Measurements from ENCODE around the gene WIPF2. TPM values are rescaled to one million over a fixed set of nuclear protein-coding genes. Genes with fewer than 3 reads are reported as not detected.
A peak's percentile ranks its signal among the peaks of the same experiment; 100 is the strongest.

The WIPF2 gene, protein sequence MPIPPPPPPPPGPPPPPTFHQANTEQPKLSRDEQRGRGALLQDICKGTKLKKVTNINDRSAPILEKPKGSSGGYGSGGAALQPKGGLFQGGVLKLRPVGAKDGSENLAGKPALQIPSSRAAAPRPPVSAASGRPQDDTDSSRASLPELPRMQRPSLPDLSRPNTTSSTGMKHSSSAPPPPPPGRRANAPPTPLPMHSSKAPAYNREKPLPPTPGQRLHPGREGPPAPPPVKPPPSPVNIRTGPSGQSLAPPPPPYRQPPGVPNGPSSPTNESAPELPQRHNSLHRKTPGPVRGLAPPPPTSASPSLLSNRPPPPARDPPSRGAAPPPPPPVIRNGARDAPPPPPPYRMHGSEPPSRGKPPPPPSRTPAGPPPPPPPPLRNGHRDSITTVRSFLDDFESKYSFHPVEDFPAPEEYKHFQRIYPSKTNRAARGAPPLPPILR
- 7.5 and 12.5 TPM in 2 replicates for total RNA-seq

DNA sequence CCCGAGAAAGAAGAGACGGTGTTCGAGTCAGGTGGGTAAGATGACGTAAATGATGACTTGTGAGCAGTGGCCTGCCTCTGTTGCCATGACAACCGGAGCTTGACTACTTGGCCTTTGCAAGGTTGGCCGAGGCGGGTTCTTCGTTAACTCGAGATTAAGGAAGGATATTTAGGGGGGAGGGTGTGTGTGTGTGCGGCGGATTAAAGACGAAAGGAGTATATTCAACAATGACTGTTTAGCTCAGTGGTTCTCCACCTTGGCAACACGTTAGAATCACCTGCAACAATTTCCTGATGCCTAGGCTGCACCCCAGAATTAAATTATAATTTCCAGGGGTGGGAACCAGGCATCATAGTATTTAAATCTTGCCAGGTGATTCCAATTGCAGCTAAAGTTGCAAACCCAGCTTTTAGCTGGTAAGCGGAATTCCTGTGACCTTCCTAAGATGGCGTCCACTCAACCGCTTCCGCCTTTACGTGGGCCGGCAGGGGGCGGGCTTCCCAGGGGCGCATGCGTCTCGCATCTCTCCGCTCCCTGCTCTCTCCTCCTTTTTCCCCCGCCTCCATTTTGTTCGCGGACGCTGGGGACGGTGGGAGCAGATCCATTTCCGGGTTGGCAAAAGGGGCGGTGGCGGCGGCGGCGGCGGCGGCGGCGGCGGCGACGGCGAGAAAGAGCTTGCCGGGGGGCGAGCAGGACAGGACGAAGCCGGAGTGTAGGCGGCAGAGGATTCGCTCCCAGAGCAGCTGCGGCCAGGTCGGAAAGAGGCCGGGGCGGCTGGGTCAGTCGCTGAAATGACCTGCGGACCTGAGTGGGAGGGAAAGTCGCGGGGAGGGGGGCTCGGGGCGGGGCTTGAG is at the start of gene WIPF2:
TSS of gene WIPF2 (plus strand) at position 565 of the 854 bp plus-strand sequence. CDS start 37,156 bp downstream, outside the sequence.
- TF ChIP-seq, protein P1, sequence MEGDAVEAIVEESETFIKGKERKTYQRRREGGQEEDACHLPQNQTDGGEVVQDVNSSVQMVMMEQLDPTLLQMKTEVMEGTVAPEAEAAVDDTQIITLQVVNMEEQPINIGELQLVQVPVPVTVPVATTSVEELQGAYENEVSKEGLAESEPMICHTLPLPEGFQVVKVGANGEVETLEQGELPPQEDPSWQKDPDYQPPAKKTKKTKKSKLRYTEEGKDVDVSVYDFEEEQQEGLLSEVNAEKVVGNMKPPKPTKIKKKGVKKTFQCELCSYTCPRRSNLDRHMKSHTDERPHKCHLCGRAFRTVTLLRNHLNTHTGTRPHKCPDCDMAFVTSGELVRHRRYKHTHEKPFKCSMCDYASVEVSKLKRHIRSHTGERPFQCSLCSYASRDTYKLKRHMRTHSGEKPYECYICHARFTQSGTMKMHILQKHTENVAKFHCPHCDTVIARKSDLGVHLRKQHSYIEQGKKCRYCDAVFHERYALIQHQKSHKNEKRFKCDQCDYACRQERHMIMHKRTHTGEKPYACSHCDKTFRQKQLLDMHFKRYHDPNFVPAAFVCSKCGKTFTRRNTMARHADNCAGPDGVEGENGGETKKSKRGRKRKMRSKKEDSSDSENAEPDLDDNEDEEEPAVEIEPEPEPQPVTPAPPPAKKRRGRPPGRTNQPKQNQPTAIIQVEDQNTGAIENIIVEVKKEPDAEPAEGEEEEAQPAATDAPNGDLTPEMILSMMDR (conservative IDR thresholded peaks at IDR 0.05; ENCODE audit: low read depth, low read length), result peak; percentile 72
- H3K4me3 ChIP-seq (ENCODE audit: low read depth, low read length), result peak within 1 kb of the TSS; percentile 92
- DNase-seq (ENCODE audit: low read depth), result peak; percentile 72

DNA sequence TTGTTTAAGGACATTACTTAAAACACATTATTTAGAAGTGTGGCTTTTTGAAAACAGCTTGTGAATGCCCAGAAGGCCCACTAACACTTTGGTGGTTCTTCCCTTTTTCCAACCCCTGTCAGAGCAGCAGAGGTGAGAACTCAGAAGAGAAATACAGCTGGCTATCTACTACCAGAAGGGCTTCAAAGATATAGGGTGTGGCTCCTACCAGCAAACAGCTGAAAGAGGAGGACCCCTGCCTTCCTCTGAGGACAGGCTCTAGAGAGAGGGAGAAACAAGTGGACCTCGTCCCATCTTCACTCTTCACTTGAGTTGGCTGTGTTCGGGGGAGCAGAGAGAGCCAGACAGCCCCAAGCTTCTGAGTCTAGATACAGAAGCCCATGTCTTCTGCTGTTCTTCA is 48.8 kb upstream of the WIPF2 start:
- no peak for DNase-seq (ENCODE audit: low read depth)
- H3K4me3 ChIP-seq (ENCODE audit: low read depth, low read length), result no peak overlapping the region
- TF ChIP-seq, protein P1 (conservative IDR thresholded peaks at IDR 0.05; ENCODE audit: low read depth, low read length), result no peak

DNA sequence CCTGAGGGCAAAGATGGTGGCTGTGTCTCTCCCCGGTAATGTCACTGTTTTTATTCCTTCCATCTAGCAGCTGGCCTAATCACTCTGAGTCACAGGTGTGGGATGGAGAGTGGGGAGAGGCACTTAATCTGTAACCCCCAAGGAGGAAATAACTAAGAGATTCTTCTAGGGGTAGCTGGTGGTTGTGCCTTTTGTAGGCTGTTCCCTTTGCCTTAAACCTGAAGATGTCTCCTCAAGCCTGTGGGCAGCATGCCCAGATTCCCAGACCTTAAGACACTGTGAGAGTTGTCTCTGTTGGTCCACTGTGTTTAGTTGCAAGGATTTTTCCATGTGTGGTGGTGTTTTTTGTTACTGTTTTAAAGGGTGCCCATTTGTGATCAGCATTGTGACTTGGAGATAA is 47.4 kb upstream of the WIPF2 start:
- DNase-seq (ENCODE audit: low read depth), result no peak
- H3K4me3 ChIP-seq (ENCODE audit: low read depth, low read length), result no peak overlapping the region
- TF ChIP-seq, protein P1 (conservative IDR thresholded peaks at IDR 0.05; ENCODE audit: low read depth, low read length), result no peak

DNA sequence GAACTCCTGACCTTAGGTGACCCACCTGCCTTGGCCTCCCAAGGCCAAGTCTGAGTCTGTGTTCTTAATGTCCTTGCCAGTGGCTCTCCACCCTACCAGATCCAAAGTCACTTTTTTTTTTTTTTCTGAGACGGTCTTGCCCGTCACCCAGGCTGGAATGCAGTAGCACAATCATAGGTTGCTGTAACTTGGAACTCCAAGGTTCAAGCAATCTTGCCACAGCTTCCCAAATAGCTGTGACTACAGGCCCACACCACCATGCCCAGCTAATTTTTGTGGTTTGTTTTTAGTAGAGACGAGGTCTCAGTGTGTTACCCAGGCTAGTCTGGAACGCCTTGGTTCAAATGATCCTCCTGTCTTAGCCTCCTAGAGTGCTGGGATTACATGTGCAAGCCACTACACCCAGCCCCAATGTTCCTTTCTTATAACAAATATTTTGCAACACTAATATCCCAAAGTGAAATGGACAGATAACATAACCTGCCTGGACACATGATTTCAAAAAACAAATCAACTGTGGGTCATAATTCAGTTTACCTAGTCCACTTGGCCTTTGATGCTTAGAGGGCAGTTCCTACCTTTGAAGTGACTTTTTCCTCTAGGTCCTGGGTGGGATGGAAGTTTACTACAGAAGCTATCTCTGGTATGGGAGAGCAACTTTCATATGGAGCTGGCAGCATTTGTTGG is 45.9 kb upstream of the WIPF2 start:
- TF ChIP-seq, protein P1 (conservative IDR thresholded peaks at IDR 0.05; ENCODE audit: low read depth, low read length), result no peak
- no peak overlapping the region for H3K4me3 ChIP-seq (ENCODE audit: low read depth, low read length)
- no peak for DNase-seq (ENCODE audit: low read depth)

DNA sequence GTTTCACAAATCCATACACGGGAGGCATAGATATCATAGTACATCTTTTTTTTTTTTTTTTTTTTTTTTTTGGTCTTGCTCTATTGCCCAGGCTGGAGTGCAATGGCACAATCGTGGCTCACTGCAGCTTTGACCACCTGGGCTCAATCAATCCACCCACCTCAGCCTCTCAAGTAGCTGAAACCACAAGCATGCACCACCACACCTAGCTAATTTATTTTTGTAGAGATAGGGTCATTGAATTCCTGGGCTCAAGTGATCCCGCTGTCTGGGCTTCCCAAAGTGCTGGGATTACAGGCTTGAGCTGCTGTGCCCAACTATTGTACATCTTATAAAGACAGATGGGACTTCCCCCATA is 45.3 kb upstream of the WIPF2 start:
- H3K4me3 ChIP-seq (ENCODE audit: low read depth, low read length), result no peak overlapping the region
- TF ChIP-seq, protein P1 (conservative IDR thresholded peaks at IDR 0.05; ENCODE audit: low read depth, low read length), result no peak
- DNase-seq (ENCODE audit: low read depth), result no peak

DNA sequence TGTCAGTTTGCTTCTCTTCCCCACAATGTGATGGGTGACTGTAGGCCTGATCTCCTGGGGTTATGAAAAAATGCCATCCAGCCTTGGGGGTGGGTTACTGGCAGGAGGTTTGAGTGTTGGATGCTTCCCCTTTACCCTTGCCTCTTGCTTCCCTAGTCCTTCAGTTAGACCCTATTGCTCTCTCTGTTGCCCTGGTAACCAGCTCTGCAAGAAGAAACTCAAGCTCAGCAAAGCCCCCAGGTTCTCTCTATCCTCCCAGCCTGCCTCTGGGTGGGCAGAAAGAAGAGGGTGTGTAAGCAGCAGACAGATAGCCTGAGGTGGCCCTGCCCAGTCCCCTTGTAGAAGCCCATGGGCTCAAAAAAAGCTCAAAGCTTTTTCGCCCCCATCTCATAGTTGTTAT is 44.6 kb upstream of the WIPF2 start:
- no peak overlapping the region for H3K4me3 ChIP-seq (ENCODE audit: low read depth, low read length)
- DNase-seq (ENCODE audit: low read depth), result no peak
- TF ChIP-seq, protein P1 (conservative IDR thresholded peaks at IDR 0.05; ENCODE audit: low read depth, low read length), result no peak
